Skin epidermis (tissue), 12 donors: Measurements from ENCODE around the gene SNX32.

Experiments
- H3K27ac ChIP-seq, 21 experiments: fragments of 200-600 bp; sonication (generic) in 11 of 21; one replicate each; pipeline ENCODE4 v1.5.0; 2020; ENCODE audit warnings: mild to moderate bottlenecking in 3 of 21, inconsistent platforms in 2 of 21, moderate library complexity in 2 of 21
- H3K4me3 ChIP-seq, 7 experiments: fragments of 200-600 bp; sonication (generic) in 2 of 7; one replicate each; pipeline ENCODE4 v1.5.0; 2020; ENCODE audit warnings: inconsistent platforms in 2 of 7, mild to moderate bottlenecking in 2 of 7, moderate library complexity in 1 of 7

The SNX32 gene

GRCh38 chr11:65852508-65853245 lies 18.9 kb downstream of the SNX32 start:
- Histone ChIP-seq H3K27ac (no peak overlapping the region), H3K4me3 (no peak overlapping the region)

- no peak overlapping the region for H3K4me3 ChIP-seq
- H3K27ac ChIP-seq = no peak overlapping the region
Observed at GRCh38 chr11:65853246-65853979, 19.6 kb downstream of the SNX32 start.

GRCh38 chr11:65854161-65854592 lies 20.4 kb downstream of the SNX32 start:
- H3K27ac ChIP-seq = no peak overlapping the region
- no peak overlapping the region for H3K4me3 ChIP-seq

GRCh38 chr11:65854852-65855837 lies 21.4 kb downstream of the SNX32 start:
- Histone ChIP-seq H3K27ac (no peak overlapping the region), H3K4me3 (no peak overlapping the region)

GRCh38 chr11:65855927-65856363 lies 22.2 kb downstream of the SNX32 start:
- Histone ChIP-seq H3K4me3 (peak overlapping the region in 5 of 7 experiments; percentile 82 to 99 (median 98)), H3K27ac (peak overlapping the region in 3 of 21 experiments; percentile 94 to 97 (median 96))

- Histone ChIP-seq H3K4me3 (peak overlapping the region; percentile 80 to 100 (median 98)), H3K27ac (peak overlapping the region; percentile 89 to 99 (median 96))
Observed at GRCh38 chr11:65856689-65857499, 23.1 kb downstream of the SNX32 start.

GRCh38 chr11:65857500-65857852 lies 23.7 kb downstream of the SNX32 start:
- Histone ChIP-seq H3K4me3 (peak overlapping the region; percentile 80 to 100 (median 98)), H3K27ac (peak overlapping the region; percentile 89 to 99 (median 96))

GRCh38 chr11:65857853-65858680 lies 24.3 kb downstream of the SNX32 start, which contains the start of gene CFL1:
Gene CFL1 (minus strand): TSS chr11:65858180. CDS start chr11:65858099, 81 bp downstream.
- Histone ChIP-seq H3K27ac (peak within 1 kb of the TSS; percentile 89 to 99 (median 96)), H3K4me3 (peak within 1 kb of the TSS; percentile 80 to 100 (median 98))

- Histone ChIP-seq H3K27ac (peak overlapping the region; percentile 57 to 99 (median 96)), H3K4me3 (peak overlapping the region; percentile 80 to 100 (median 98))
Observed at GRCh38 chr11:65858681-65859087, 24.9 kb downstream of the SNX32 start.

GRCh38 chr11:65859095-65859811 lies 25.5 kb downstream of the SNX32 start:
- peak overlapping the region; percentile 57 to 99 (median 96) for H3K27ac ChIP-seq
- peak overlapping the region; percentile 80 to 100 (median 98) for H3K4me3 ChIP-seq

- peak overlapping the region in 20 of 21 experiments; percentile 77 to 99 (median 96) for H3K27ac ChIP-seq
- peak overlapping the region; percentile 80 to 100 (median 98) for H3K4me3 ChIP-seq
Observed at GRCh38 chr11:65859812-65860277, 26.1 kb downstream of the SNX32 start.

- H3K4me3 ChIP-seq = peak within 1 kb of the TSS; percentile 80 to 100 (median 98)
Observed at GRCh38 chr11:65860278-65861164, 26.8 kb downstream of the SNX32 start, which contains the start of gene MUS81. Gene MUS81 (plus strand): TSS chr11:65860433. CDS start chr11:65860754, 321 bp downstream.

GRCh38 chr11:65861165-65861505 lies 27.4 kb downstream of the SNX32 start:
- Histone ChIP-seq H3K4me3 (peak overlapping the region; percentile 80 to 100 (median 98)), H3K27ac (peak overlapping the region; percentile 77 to 99 (median 96))

More at GRCh38 chr11:65860278-65861164, 26.8 kb downstream of the SNX32 start, which contains the start of gene MUS81:
- H3K27ac ChIP-seq = peak within 1 kb of the TSS; percentile 77 to 99 (median 96)

GRCh38 chr11:65861533-65862183 lies 27.9 kb downstream of the SNX32 start:
- H3K4me3 ChIP-seq = peak overlapping the region; percentile 80 to 100 (median 98)

GRCh38 chr11:65862191-65862735 lies 28.5 kb downstream of the SNX32 start:
- H3K27ac ChIP-seq = peak overlapping the region in 6 of 21 experiments; percentile 14 to 93 (median 28)
- no peak overlapping the region for H3K4me3 ChIP-seq

More at GRCh38 chr11:65861533-65862183, 27.9 kb downstream of the SNX32 start:
- H3K27ac ChIP-seq = peak overlapping the region in 17 of 21 experiments; percentile 14 to 99 (median 96)
